Activated gamma-delta T cell treated with anti-CD3 and anti-CD28 coated beads, Interleukin-2, amount 50 U/mL, for 16 hours (primary cell): ENCODE results near the gene PAPSS1.
"Not testable (repeated sequence)": the region's sequence is repeated elsewhere in the genome, so short reads cannot be mapped to it uniquely, and the experiment has no call there.

Experiments used
- DNase-seq: peaks from one replicate; pipeline ENCODE4 v3.0.0-alpha.2; 2020; ENCODE audit warnings: low read depth

Gene PAPSS1

DNA sequence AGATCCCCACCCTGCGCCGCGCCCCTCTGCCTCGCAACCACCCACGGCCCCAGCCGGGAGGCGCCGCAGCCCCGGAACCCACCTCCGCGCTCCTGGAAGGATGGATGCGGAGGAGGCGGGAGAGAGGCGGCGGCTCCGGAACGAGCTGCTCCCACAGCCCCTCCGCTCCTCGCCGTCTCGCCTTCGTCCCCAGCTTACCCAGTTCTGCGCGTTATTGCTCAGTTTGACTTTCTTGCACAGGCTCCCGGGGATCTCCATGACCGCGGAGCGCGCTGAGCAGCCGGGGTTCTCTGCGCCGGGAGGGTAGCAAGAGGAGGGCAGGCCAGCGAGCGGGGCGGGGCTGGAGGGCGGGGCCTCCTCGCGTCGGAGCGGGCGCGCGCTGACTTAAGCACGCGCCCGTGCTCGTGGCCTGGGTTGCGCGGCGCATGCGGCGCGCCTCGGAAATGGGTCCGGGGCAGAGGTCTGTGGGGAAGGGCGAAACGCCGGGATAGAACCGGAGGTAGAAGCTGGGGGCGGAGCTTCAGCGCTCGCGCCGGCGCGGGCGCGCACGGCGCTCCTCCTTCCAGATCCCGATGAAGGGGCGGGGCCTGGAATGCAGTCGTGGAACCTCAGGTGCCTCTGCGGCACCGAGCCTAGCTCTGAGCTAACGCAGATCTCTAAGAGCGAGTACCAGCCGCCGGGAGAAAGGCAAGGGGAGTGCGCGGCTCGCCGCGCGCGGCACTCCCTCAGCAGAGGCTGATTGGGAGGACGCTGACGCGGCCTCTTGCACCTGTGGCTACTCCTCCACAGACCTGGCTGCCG is at the start of gene PAPSS1:
Gene PAPSS1, minus strand, starts transcription at position 313 of the 801 bp plus-strand sequence. Its CDS starts 55 bp downstream, at position 258.
- DNase-seq: peak; percentile 85

DNA sequence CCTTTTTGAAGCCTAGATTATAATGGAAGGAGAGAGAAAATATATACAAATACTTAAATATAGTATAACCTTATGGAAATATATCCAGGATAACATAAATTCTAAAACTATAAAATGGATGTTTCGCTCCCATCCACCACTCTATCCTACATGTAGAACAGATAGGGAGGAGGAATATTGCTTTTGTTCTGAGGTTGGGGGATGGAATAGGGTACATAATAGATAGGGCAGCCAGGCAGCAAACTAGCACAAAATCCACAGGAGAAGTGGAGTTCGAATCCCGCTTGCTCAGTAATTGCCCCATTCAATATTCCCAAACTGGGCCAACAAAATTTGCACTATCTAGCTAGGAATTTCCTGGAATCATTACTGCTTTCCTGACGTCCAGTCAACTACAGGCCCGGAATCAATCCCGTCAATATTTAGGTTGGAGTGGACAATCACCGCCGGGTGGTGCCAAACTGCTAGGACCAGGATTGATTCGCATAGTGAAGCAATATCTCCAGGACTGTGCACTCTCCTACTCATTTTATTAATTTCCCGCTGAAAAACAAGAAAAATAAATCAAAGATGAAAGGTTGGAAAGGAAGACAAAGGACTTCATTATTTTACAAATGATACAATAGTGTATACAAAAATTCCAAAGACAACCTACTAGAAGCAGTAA is 40.4 kb upstream of the PAPSS1 start:
- DNase-seq: no peak

DNA sequence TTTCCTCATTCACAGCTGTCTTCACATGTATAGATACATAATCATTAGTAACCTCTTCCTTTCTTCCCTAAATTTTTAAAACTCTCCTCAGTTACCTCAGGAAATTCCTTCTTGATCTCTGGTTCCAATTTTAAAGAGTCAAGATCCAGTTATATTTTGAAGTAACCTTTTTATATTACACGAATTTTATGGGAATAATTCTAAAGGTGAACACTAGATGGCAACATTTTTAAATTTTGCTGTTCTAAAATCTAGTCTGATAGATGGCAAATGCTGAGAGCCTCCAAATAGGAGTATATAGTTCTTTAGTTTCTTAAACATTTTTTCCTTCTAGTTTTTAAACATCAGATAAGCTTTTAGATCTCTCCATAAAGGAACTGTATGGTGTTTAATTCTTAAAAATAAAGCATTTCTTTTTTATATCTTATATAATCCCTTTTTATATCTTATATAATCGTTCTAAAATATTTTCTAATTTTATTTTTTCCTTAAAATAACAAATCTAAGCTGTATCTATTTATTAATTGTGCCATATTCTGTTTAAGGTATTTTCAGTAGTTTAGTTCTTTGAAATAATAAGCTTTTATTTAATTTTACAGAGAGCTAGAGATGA is 37.9 kb upstream of the PAPSS1 start:
- DNase-seq: no peak

GRCh38 chr4:107757283-107757682 is 37.2 kb upstream of the PAPSS1 start:
- no peak for DNase-seq

GRCh38 chr4:107755841-107756356 is 35.9 kb upstream of the PAPSS1 start:
- DNase-seq: no peak

GRCh38 chr4:107751670-107752069 is 31.6 kb upstream of the PAPSS1 start:
- DNase-seq: no peak

DNA sequence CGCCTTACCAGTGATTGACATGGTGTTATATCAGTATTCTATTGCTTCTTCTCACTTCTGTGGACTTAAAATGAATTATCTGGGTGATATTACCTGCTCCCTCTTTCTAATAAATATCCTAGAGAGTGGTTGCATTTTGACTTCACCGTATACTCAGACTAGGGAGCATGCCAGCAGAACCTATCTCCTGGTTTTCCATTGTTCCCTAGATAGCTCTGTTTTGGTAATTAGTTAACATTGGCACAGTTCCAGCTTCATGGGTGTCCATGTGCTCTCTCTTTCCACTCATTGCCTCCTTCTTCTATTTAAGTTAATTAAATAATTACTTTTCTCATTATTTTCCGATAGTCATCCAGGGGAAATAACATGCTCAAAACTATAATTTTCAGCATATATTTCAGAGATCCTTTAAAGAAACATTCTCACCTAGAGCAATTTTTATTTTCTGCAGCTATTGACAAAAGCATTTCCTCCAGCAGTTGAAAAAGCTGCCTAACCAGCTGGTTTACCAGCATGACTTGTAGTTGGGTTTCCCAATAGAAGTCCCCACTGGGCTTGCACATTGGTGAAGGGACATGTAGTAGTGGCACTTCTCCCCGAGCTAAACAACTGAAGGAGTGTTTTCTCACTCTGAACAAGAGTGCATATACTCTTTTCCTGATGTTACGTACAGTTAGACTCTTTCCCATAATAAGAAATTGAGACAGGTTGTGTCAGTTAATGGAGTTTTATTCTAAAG is 27.9 kb upstream of the PAPSS1 start:
- DNase-seq: no peak

- no peak for DNase-seq
Measured at GRCh38 chr4:107746161-107746560, 26.1 kb upstream of the PAPSS1 start.

- no peak for DNase-seq
Measured at GRCh38 chr4:107744532-107744931, 24.5 kb upstream of the PAPSS1 start.

GRCh38 chr4:107743532-107743931 is 23.5 kb upstream of the PAPSS1 start:
- no peak for DNase-seq

GRCh38 chr4:107742791-107743190 is 22.8 kb upstream of the PAPSS1 start:
- no peak for DNase-seq

GRCh38 chr4:107742196-107742595 is 22.2 kb upstream of the PAPSS1 start:
- DNase-seq: no peak

DNA sequence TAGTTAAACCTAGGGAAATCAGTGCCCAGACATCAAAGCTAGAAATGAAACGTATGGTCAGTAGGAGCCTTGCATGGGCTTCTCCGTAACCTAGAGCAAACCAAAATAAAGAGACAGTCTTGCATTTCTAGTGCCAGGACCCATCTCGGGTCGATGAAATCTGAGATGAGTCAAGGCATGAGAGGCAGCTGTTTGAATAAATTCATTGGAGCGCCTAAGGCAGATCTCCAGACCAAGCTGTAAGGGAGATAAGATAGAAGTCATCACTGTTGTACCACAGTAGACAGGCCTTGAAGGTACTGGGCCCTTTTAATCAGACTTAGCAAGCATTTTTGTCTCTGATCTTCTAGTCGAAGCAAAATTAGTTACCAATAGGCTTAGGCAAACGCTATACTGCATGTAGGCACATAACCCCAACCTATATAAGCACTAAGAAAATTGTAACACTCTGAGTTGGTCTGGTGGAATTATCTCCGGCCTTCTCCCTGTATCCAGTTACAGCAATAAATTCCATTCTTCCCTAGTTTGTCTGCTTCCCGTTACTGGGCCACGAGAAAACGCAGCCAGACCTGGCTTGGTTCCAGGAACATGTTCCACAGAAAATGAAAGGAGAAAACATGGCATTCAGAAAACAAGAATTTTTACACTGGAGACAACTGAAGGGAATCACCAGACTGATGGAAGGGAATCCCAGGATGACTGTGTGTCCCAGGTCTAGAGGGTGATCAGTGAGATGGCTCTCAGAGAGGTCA is 21.1 kb upstream of the PAPSS1 start:
- no peak for DNase-seq

DNA sequence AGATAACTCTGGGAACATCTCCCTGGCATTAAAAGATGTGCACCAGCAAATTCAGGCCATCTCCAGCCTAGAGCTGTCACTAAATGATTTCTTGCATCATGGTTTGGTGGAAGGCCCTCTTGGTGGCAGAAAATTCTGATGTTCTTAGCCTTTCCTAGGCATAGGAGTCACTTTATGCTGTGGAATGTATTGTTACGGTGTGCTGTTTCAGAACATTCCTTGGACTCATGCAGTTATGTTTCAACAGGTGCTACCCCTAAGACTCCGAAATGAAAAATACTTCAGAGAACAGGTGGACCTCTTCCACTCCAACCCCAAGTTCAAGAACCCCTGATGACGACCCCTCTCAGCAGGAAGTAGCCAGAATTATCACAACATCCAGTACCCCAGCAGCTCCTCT is 20.3 kb upstream of the PAPSS1 start:
- no peak for DNase-seq

- DNase-seq: no peak
Measured at GRCh38 chr4:107737450-107737849, 17.4 kb upstream of the PAPSS1 start.

GRCh38 chr4:107736924-107737448 is 17.0 kb upstream of the PAPSS1 start:
- DNase-seq: no peak

GRCh38 chr4:107736037-107736436 is 16.0 kb upstream of the PAPSS1 start:
- no peak for DNase-seq

DNA sequence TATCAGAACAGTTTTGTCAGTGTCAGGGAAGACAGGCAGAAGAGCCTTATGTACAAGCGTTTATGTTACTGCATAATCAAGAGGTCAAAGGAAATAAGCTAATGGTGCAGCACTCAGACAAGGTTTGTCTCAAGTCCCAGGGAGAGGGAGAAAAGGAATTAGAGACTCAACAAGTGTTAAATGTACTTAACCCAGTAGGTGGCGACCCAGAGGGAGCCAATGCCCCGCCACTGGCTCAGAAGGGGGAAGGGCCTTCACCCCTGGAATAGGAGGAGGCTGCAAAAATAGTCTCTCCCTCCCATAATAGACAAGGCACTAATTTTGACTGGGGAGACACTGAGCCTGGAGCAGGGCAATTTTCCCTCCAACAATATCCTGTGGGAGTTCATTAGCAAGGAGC is 14.1 kb upstream of the PAPSS1 start:
- no peak for DNase-seq

GRCh38 chr4:107733431-107733925 is 13.4 kb upstream of the PAPSS1 start:
- no peak for DNase-seq

- DNase-seq: not testable (repeated sequence)
Measured at GRCh38 chr4:107729050-107729449, 9.0 kb upstream of the PAPSS1 start.
